Astrocyte (in vitro differentiated cells and primary cell): ENCODE measurements around the gene EDN3. TPM values are rescaled to one million over a fixed set of nuclear protein-coding genes. Genes with fewer than 3 reads are reported as not detected.

Source experiments
- DNase-seq: peaks from one replicate; pipeline ENCODE4 v3.0.0-alpha.2; 2010; ENCODE audit warnings: low read depth
- FAIRE-seq: peaks from 2 replicates; lab custom pipeline; 2011; peaks lifted over from hg19 to GRCh38; lab: Jason Lieb, UNC
- H2AFZ ChIP-seq: 2 replicates; pipeline ENCODE4 v1.6.0; 2012; ENCODE audit warnings: low read depth, low read length, inconsistent platforms
- H3K27ac ChIP-seq: 2 replicates; pipeline ENCODE4 v1.5.1; 2011; ENCODE audit warnings: low read depth, low read length, inconsistent platforms
- H3K27me3 ChIP-seq: 2 replicates; pipeline ENCODE4 v1.6.0; 2011; ENCODE audit warnings: low read length, inconsistent platforms; ENCODE audit not compliant: insufficient read depth
- H3K36me3 ChIP-seq: 2 replicates; pipeline ENCODE4 v1.5.1; 2011; ENCODE audit warnings: low read length, inconsistent platforms; ENCODE audit not compliant: insufficient read depth
- H3K4me1 ChIP-seq: 2 replicates; pipeline ENCODE4 v1.5.1; 2011; ENCODE audit warnings: low read length, inconsistent platforms; ENCODE audit not compliant: insufficient read depth
- H3K4me2 ChIP-seq: 2 replicates; pipeline ENCODE4 v1.6.0; 2012; ENCODE audit warnings: low read length, inconsistent platforms
- H3K4me3 ChIP-seq: 2 replicates; pipeline ENCODE4 v1.5.1; 2011; ENCODE audit warnings: low read depth, mild to moderate bottlenecking, low read length, inconsistent platforms; ENCODE audit not compliant: insufficient read depth
- H3K79me2 ChIP-seq: 2 replicates; pipeline ENCODE4 v1.6.0; 2012; ENCODE audit warnings: mild to moderate bottlenecking, low read length, inconsistent platforms; ENCODE audit not compliant: insufficient read depth
- H3K9ac ChIP-seq: 2 replicates; pipeline ENCODE4 v1.6.0; 2012; ENCODE audit warnings: mild to moderate bottlenecking, low read length, inconsistent platforms
- H3K9me3 ChIP-seq: 2 replicates; pipeline ENCODE4 v1.5.1; 2012; ENCODE audit warnings: low read depth, mild to moderate bottlenecking, low read length, inconsistent platforms; ENCODE audit not compliant: insufficient read depth
- H4K20me1 ChIP-seq: 2 replicates; pipeline ENCODE4 v1.6.0; 2012; ENCODE audit warnings: low read length, inconsistent platforms; ENCODE audit not compliant: insufficient read depth
- H3K27ac Mint-ChIP-seq: one replicate; pipeline ENCODE4 v1.8.0; 2021; ENCODE audit warnings: mild to moderate bottlenecking, mixed read lengths; ENCODE audit not compliant: unreplicated experiment
- H3K27me3 Mint-ChIP-seq: one replicate; pipeline ENCODE4 v1.8.0; 2021; ENCODE audit warnings: low read depth, mixed read lengths; ENCODE audit not compliant: unreplicated experiment
- H3K36me3 Mint-ChIP-seq: one replicate; pipeline ENCODE4 v1.8.0; 2021; ENCODE audit warnings: low read depth, mixed read lengths; ENCODE audit not compliant: unreplicated experiment
- H3K4me1 Mint-ChIP-seq: one replicate; pipeline ENCODE4 v1.8.0; 2021; ENCODE audit warnings: low read depth, mixed read lengths; ENCODE audit not compliant: unreplicated experiment
- H3K4me3 Mint-ChIP-seq: one replicate; pipeline ENCODE4 v1.8.0; 2021; ENCODE audit warnings: mild to moderate bottlenecking, moderate library complexity, mixed read lengths; ENCODE audit not compliant: unreplicated experiment
- H3K9me3 Mint-ChIP-seq: one replicate; pipeline ENCODE4 v1.8.0; 2021; ENCODE audit warnings: mild to moderate bottlenecking, mixed read lengths; ENCODE audit not compliant: unreplicated experiment
- EZH2 ChIP-seq: IDR thresholded peaks from 2 replicates; pipeline ENCODE4 v1.6.1; 2012; ENCODE audit warnings: mild to moderate bottlenecking, low read length, inconsistent platforms; ENCODE audit not compliant: insufficient read depth
- total RNA-seq: library from RNA; stranded (reverse); gene quantifications from 2 replicates; pipeline ENCODE4 v1.2.1, GENCODE V29; 2021
- TF ChIP-seq, protein P1 (sequence below): IDR thresholded peaks from 2 replicates; pipeline ENCODE4 v1.5.1; 2011; ENCODE audit warnings: low read depth, mild to moderate bottlenecking, inconsistent platforms, low read length, moderate library complexity; ENCODE audit not compliant: insufficient read depth

EDN3 gene
- total RNA-seq, 1 donor from 2014 or later: not detected

GRCh38 chr20:59301343-59302007, 1.1 kb downstream of the EDN3 start:
- no peaks in the 10 kb centered on the region for H3K4me1 ChIP-seq
- peaks cover 1% of the 10 kb centered on the region for H3K36me3 Mint-ChIP-seq
- no peaks in the 10 kb centered on the region for H3K4me1 Mint-ChIP-seq
- no peak overlapping the region for H3K27ac Mint-ChIP-seq
- H2AFZ ChIP-seq: no peak overlapping the region
- H3K9me3 ChIP-seq: peaks cover 3% of the 10 kb centered on the region
- DNase-seq (no peak), FAIRE-seq (no peak)
- H3K9me3 Mint-ChIP-seq: no peaks in the 10 kb centered on the region
- H3K27me3 ChIP-seq: no peaks in the 10 kb centered on the region
- H3K9ac ChIP-seq: no peak overlapping the region
- no peak overlapping the region for H3K4me3 ChIP-seq
- H4K20me1 ChIP-seq: no peaks in the 10 kb centered on the region
- H3K27me3 Mint-ChIP-seq: peaks cover 92% of the 10 kb centered on the region
- no peaks in the 10 kb centered on the region for H3K79me2 ChIP-seq
- H3K4me2 ChIP-seq: no peak overlapping the region
- no peak for TF ChIP-seq EZH2
- TF ChIP-seq, protein P1, sequence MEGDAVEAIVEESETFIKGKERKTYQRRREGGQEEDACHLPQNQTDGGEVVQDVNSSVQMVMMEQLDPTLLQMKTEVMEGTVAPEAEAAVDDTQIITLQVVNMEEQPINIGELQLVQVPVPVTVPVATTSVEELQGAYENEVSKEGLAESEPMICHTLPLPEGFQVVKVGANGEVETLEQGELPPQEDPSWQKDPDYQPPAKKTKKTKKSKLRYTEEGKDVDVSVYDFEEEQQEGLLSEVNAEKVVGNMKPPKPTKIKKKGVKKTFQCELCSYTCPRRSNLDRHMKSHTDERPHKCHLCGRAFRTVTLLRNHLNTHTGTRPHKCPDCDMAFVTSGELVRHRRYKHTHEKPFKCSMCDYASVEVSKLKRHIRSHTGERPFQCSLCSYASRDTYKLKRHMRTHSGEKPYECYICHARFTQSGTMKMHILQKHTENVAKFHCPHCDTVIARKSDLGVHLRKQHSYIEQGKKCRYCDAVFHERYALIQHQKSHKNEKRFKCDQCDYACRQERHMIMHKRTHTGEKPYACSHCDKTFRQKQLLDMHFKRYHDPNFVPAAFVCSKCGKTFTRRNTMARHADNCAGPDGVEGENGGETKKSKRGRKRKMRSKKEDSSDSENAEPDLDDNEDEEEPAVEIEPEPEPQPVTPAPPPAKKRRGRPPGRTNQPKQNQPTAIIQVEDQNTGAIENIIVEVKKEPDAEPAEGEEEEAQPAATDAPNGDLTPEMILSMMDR: no peak
- no peak overlapping the region for H3K4me3 Mint-ChIP-seq
- no peak overlapping the region for H3K27ac ChIP-seq
- no peaks in the 10 kb centered on the region for H3K36me3 ChIP-seq

GRCh38 chr20:59305908-59306655, 5.7 kb downstream of the EDN3 start:
- no peak for TF ChIP-seq EZH2
- TF ChIP-seq, protein P1: no peak
- peaks cover 71% of the 10 kb centered on the region for H3K27me3 Mint-ChIP-seq
- H3K9me3 Mint-ChIP-seq: peaks cover 7% of the 10 kb centered on the region
- Histone ChIP-seq H4K20me1 (no peaks in the 10 kb centered on the region), H3K27me3 (no peaks in the 10 kb centered on the region), H3K4me2 (no peak overlapping the region), H2AFZ (no peak overlapping the region), H3K9ac (no peak overlapping the region), H3K4me1 (no peaks in the 10 kb centered on the region), H3K27ac (no peak overlapping the region), H3K79me2 (no peaks in the 10 kb centered on the region), H3K4me3 (no peak overlapping the region), H3K36me3 (no peaks in the 10 kb centered on the region), H3K9me3 (peaks cover 10% of the 10 kb centered on the region)
- FAIRE-seq (no peak), DNase-seq (no peak)
- no peak overlapping the region for H3K4me3 Mint-ChIP-seq
- no peaks in the 10 kb centered on the region for H3K4me1 Mint-ChIP-seq
- peaks cover 1% of the 10 kb centered on the region for H3K36me3 Mint-ChIP-seq
- H3K27ac Mint-ChIP-seq: no peak overlapping the region

DNA sequence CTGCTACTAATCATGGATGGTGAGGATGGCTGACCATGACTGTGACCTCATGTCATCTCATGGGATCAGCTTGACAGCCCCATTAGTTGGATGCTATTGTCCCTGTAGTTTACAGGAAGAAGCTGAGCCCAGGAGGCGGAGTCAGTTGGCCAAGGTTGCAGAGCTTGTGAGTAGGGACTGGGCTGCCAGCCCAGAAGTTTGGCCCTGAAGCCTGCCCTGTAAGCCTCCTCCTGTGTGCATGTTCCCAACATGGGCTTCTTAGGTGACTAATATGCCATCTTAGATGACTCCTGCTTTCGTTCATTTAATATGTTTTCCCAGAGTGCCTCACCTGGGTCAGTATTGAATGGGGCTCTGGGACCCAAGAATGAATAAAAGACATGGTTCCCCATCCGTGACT, 6.9 kb downstream of the EDN3 start:
- Histone ChIP-seq H3K4me1 (no peaks in the 10 kb centered on the region), H3K79me2 (no peaks in the 10 kb centered on the region), H3K27ac (no peak overlapping the region), H3K4me2 (no peak overlapping the region), H3K36me3 (no peaks in the 10 kb centered on the region), H3K9ac (no peak overlapping the region), H3K9me3 (peaks cover 10% of the 10 kb centered on the region), H3K4me3 (no peak overlapping the region), H4K20me1 (no peaks in the 10 kb centered on the region), H2AFZ (no peak overlapping the region), H3K27me3 (no peaks in the 10 kb centered on the region)
- DNase-seq (no peak), FAIRE-seq (no peak)
- no peak overlapping the region for H3K4me3 Mint-ChIP-seq
- peaks cover 1% of the 10 kb centered on the region for H3K36me3 Mint-ChIP-seq
- H3K4me1 Mint-ChIP-seq: no peaks in the 10 kb centered on the region
- TF ChIP-seq, protein P1: no peak
- TF ChIP-seq EZH2: no peak
- H3K27ac Mint-ChIP-seq: no peak overlapping the region
- H3K27me3 Mint-ChIP-seq: peaks cover 61% of the 10 kb centered on the region
- peaks cover 7% of the 10 kb centered on the region for H3K9me3 Mint-ChIP-seq
